GM21390 (cell line): ENCODE data around the gene BCCIP.

Experiments
- ATAC-seq: cut with Tn5 transposase; IDR thresholded peaks from one replicate; pipeline ENCODE4 v1.9.1; 2021; ENCODE audit not compliant: unreplicated experiment

The BCCIP gene

GRCh38 chr10:125822878-125823662 is at the start of gene BCCIP, which contains the start of gene UROS:
TSS of gene BCCIP (plus strand) at chr10:125823546. CDS start at chr10:125823558, 12 bp downstream.
TSS of gene UROS (minus strand) at chr10:125823258. CDS start at chr10:125816499, 6,759 bp downstream.
- peak; percentile 72 for ATAC-seq

GRCh38 chr10:125773687-125774543 is 49.4 kb upstream of the BCCIP start:
- no peak for ATAC-seq

- ATAC-seq: no peak
These were observed 48.7 kb upstream of the BCCIP start for GRCh38 chr10:125774581-125775191.

DNA sequence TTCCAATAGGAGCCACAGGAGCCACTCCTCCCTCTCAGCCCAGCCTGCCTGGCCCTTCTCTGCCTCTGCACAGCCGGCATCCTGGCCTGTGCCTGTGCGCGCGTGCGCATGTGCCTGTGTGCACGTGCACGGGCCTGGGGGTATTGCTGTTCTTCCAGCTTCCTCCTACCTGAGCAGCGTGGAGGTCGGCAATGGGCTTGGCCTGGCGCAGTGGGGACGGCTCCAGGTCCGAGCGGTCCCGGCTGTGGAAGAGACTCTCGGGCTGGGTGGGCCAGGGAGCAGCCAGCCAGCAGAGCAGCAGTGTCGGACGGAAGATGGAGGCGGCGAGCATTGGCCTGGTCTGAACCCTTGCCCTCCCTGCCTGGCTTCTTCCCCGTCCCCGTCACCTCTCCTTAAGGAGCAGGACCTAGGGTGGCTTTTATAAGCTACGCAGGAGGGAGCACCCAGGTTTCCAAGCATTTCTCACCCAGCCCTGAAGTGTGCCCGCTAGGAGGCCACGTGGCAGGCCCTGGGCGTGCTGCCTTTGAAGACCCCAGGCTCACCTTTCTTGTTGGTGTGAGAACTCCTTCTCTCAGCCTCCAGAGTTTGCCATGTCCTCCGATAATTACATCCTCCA is 47.7 kb upstream of the BCCIP start, which contains the start of gene MMP21:
TSS of gene MMP21 (minus strand) at position 331 of the 616 bp plus-strand sequence. CDS start at position 331, 0 bp downstream.
- no peak for ATAC-seq

DNA sequence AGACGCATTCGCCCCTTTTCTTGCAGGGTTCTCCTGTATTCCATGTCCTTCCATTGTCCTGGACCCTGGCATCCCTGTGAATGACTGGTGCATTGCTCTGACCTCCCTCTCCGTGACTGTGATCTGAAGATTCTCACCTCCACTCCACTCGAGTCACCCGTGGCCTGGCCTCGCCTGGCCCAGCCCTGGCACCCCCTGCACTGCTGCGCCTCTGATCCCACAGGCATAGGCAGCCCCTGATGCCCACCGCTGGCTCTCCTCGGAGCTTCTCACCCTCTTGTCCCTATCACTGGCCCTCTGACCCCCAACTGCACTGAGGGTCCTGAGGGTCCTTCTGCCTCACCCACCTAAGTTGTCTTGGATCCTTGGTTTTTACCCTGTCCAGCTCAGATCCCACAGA is 45.5 kb upstream of the BCCIP start:
- no peak for ATAC-seq

- no peak for ATAC-seq
These were observed 44.8 kb upstream of the BCCIP start for GRCh38 chr10:125778556-125778955.

GRCh38 chr10:125779403-125780327 is 43.7 kb upstream of the BCCIP start:
- no peak for ATAC-seq

- ATAC-seq: no peak
These were observed 42.0 kb upstream of the BCCIP start for GRCh38 chr10:125781374-125781773.

DNA sequence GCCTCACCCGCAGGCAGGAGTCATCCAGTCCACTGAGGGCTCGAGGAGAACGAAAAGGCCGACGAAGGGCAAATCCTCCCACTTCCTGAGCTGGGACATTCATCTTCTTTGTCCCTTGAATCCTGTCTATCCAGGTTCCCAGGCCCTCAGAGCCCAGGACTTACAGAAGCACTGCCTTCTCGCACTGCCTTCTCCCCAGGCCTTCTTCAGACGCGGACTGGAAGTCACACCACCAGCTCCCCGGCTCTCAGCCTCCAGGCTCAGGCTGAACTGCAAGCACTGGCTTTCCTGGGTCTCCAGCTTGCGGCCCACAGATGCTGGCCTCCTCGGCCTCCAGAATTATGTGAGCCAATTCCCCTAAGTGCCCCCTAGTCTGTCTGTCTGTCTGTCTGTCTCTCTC is 41.3 kb upstream of the BCCIP start:
- ATAC-seq: no peak

GRCh38 chr10:125782616-125783015 is 40.7 kb upstream of the BCCIP start:
- ATAC-seq: no peak

GRCh38 chr10:125783408-125783807 is 39.9 kb upstream of the BCCIP start:
- ATAC-seq: no peak

GRCh38 chr10:125783957-125784356 is 39.4 kb upstream of the BCCIP start:
- ATAC-seq: peak; percentile 94

- ATAC-seq: no peak
These were observed 37.6 kb upstream of the BCCIP start for GRCh38 chr10:125785791-125786190.

- ATAC-seq: no peak
These were observed 35.0 kb upstream of the BCCIP start for GRCh38 chr10:125788156-125789034.

GRCh38 chr10:125792342-125793300 is 30.7 kb upstream of the BCCIP start:
- no peak for ATAC-seq

- ATAC-seq: no peak
These were observed 28.2 kb upstream of the BCCIP start for GRCh38 chr10:125795128-125795527.

GRCh38 chr10:125795637-125796190 is 27.6 kb upstream of the BCCIP start:
- ATAC-seq: no peak
